Muscle layer of colon (tissue), 2 donors: Measurements from ENCODE around the gene ZNF839.

Source experiments
- H3K27ac ChIP-seq: one replicate; pipeline ENCODE4 v1.7.0; 2013; ENCODE audit warnings: low read depth, mild to moderate bottlenecking, low read length, moderate library complexity
- H3K27me3 ChIP-seq, 2 donors: one replicate each; pipeline ENCODE4 v1.7.0; 2013; ENCODE audit warnings: low read length in 2 of 2, mild to moderate bottlenecking in 2 of 2; ENCODE audit not compliant: insufficient read depth in 2 of 2, control insufficient read depth in 1 of 2
- H3K36me3 ChIP-seq: one replicate; pipeline ENCODE4 v1.7.0; 2013; ENCODE audit warnings: mild to moderate bottlenecking, low read length; ENCODE audit not compliant: insufficient read depth
- H3K4me1 ChIP-seq: one replicate; pipeline ENCODE4 v1.7.0; 2013; ENCODE audit warnings: mild to moderate bottlenecking, low read length; ENCODE audit not compliant: insufficient read depth
- H3K4me3 ChIP-seq, 2 donors: one replicate each; pipeline ENCODE4 v1.7.0; 2013; ENCODE audit warnings: low read length in 2 of 2, low read depth in 1 of 2, mild to moderate bottlenecking in 1 of 2, moderate library complexity in 1 of 2
- H3K9ac ChIP-seq: one replicate; pipeline ENCODE4 v1.7.0; 2013; ENCODE audit warnings: low read length
- H3K9me3 ChIP-seq: one replicate; pipeline ENCODE4 v1.7.0; 2013; ENCODE audit warnings: mild to moderate bottlenecking, low read length
- donor health status: abdominal sarcoma.
- donor health status: Adenocarcinoma of cecum.

The ZNF839 gene

GRCh38 chr14:102316338-102316742 lies 3.2 kb upstream of the ZNF839 start:
- Histone ChIP-seq H3K27me3 (no peaks in the 10 kb centered on the region), H3K4me3 (peak overlapping the region; percentile 7 to 80), H3K4me1 (peaks cover 18% of the 10 kb centered on the region), H3K9me3 (no peaks in the 10 kb centered on the region), H3K27ac (peak overlapping the region; percentile 74), H3K9ac (peak overlapping the region; percentile 19), H3K36me3 (no peaks in the 10 kb centered on the region)

DNA sequence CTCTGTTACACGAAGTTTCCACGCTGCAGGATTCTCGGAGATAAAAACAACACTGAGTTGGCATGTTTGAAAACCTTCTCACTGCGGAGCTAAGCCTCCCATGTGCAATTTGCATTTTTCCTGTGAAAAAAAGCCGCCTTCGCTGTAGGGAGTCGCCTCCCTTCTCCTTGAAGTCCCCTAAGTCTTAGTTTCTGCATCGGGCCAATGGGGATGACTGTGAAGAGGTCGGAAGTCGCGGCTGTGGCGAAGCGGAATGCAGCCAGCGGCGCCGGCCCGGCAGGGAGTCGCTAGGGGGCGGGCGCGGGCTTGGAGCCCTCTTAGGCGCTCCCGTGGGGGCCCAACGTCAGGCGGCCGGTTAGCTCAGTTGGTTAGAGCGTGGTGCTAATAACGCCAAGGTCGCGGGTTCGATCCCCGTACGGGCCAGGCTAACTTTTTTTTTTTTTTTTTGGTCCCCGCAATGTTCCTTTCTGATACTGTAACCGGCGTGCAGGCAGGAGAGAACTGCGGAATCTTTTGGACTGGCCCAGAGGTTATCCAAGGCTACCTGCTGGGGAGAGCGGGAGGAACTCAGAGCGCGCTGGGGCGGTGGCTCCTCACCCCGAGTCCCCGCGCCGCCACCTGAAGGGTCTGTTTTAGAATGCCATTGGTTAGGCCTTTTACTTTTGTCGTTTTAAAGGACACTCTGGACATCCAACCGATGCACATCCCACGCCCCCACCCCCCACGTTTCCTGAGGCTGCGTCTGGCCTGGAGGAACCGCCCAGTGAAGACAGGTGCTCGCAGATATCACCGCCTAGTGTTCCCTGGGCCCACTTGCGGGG lies 2.6 kb upstream of the ZNF839 start:
- peaks cover 18% of the 10 kb centered on the region for H3K4me1 ChIP-seq

DNA sequence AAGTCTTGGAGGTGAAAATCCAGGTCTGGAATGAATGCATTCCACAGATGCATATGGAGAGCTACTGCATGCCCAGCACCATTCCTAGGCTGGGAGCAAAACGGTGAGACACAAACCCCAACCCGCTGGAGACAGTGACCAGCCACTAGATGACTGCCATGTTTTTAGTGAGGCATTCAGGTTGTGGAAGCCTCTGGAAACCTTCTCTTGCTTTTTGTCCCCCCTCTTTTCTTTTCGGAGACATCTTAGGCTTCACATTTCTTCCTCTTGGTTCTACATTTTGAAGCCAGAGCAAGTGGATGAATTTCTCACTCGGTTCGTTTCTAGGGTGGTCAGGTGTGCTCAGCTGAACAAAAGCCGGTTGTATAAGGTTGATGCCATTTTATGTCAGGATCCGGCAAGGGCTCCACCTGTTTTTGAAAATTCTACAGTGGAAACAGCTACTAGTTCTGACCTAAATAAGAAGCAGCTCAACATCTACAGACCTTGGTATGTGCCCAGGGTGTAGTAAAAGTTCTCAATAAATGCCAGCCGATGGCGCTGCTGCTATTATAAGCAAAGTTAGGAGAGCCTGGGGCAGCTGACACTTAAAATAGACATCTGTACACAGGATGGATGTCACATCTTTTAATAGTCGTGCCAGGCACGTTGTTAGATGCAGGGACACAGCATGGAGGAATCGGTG lies 1.8 kb upstream of the ZNF839 start:
- no peaks in the 10 kb centered on the region for H3K36me3 ChIP-seq
- no peaks in the 10 kb centered on the region for H3K9me3 ChIP-seq
- peak overlapping the region; percentile 38 to 80 for H3K4me3 ChIP-seq
- no peaks in the 10 kb centered on the region for H3K27me3 ChIP-seq
- H3K9ac ChIP-seq: peak overlapping the region; percentile 3
- peaks cover 18% of the 10 kb centered on the region for H3K4me1 ChIP-seq
- peak overlapping the region; percentile 74 for H3K27ac ChIP-seq

More for the DNA sequence above, 2.6 kb upstream of the ZNF839 start:
- no peaks in the 10 kb centered on the region for H3K27me3 ChIP-seq
- H3K27ac ChIP-seq: peak overlapping the region; percentile 74
- no peaks in the 10 kb centered on the region for H3K9me3 ChIP-seq
- H3K36me3 ChIP-seq: no peaks in the 10 kb centered on the region
- H3K9ac ChIP-seq: peak overlapping the region; percentile 19
- H3K4me3 ChIP-seq: peak overlapping the region; percentile 38 to 80

GRCh38 chr14:102318781-102319276 lies 717 bp upstream of the ZNF839 start:
- Histone ChIP-seq H3K27me3 (no peaks in the 10 kb centered on the region), H3K9me3 (no peaks in the 10 kb centered on the region), H3K27ac (peak overlapping the region; percentile 87), H3K9ac (peak overlapping the region; percentile 94), H3K4me1 (peaks cover 13% of the 10 kb centered on the region), H3K36me3 (no peaks in the 10 kb centered on the region), H3K4me3 (peak overlapping the region; percentile 72 to 73)

DNA sequence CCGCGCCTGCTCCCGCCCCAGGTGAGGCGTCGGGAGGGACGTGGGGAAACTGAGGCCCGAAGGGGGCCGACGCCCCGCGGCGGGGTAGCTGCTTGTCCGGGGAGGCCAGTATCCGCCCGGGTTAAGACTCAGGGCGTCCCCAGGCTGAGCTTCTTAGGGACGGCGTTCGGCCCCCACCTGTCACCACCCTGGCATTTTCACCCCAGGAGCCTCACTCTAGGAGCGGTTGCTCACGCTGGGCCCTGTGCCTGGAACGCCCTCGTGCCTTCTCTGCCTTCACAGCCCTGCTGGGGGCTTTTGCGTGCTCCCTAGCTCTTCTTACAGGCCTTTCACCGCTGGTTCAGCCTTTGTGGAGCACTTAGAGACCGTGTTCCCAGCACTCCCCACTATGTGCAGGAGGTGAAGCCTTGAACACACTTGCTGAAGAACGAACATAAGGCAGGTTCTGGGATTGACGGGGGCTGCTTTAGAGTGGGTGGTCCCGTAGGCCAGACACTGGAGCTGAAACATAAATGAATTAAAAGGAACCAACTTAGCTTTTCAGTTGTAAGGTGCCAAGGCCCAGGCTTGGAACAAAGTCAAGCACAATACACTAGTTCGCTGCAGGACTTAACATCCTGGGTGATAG lies 601 bp downstream of the ZNF839 start:
- H3K9me3 ChIP-seq: no peaks in the 10 kb centered on the region
- peak overlapping the region; percentile 88 for H3K9ac ChIP-seq
- no peaks in the 10 kb centered on the region for H3K27me3 ChIP-seq
- H3K27ac ChIP-seq: peak overlapping the region; percentile 83
- peaks cover 13% of the 10 kb centered on the region for H3K4me1 ChIP-seq
- no peaks in the 10 kb centered on the region for H3K36me3 ChIP-seq
- peak overlapping the region; percentile 72 to 80 for H3K4me3 ChIP-seq

- H3K27ac ChIP-seq: peak overlapping the region; percentile 83
- H3K9ac ChIP-seq: peak overlapping the region; percentile 88
Measured at GRCh38 chr14:102320671-102321455, 1.3 kb downstream of the ZNF839 start.

GRCh38 chr14:102321456-102322422 lies 2.2 kb downstream of the ZNF839 start:
- Histone ChIP-seq H3K36me3 (no peaks in the 10 kb centered on the region), H3K9ac (no peak overlapping the region), H3K27me3 (no peaks in the 10 kb centered on the region), H3K4me3 (no peak overlapping the region), H3K4me1 (peaks cover 4% of the 10 kb centered on the region), H3K9me3 (no peaks in the 10 kb centered on the region), H3K27ac (no peak overlapping the region)

More at GRCh38 chr14:102320671-102321455, 1.3 kb downstream of the ZNF839 start:
- no peaks in the 10 kb centered on the region for H3K27me3 ChIP-seq
- peaks cover 12% of the 10 kb centered on the region for H3K4me1 ChIP-seq
- no peaks in the 10 kb centered on the region for H3K9me3 ChIP-seq
- no peaks in the 10 kb centered on the region for H3K36me3 ChIP-seq
- H3K4me3 ChIP-seq: peak overlapping the region in 1 of 2 donors; percentile 80

GRCh38 chr14:102323102-102323501 lies 3.6 kb downstream of the ZNF839 start:
- Histone ChIP-seq H3K4me3 (no peak overlapping the region), H3K9ac (no peak overlapping the region), H3K9me3 (no peaks in the 10 kb centered on the region), H3K27ac (no peak overlapping the region), H3K4me1 (no peaks in the 10 kb centered on the region), H3K27me3 (no peaks in the 10 kb centered on the region), H3K36me3 (no peaks in the 10 kb centered on the region)

- H3K9ac ChIP-seq: no peak overlapping the region
- H3K4me1 ChIP-seq: no peaks in the 10 kb centered on the region
Measured at GRCh38 chr14:102325791-102326345, 6.3 kb downstream of the ZNF839 start.

GRCh38 chr14:102326583-102326982 lies 7.0 kb downstream of the ZNF839 start:
- Histone ChIP-seq H3K9ac (no peak overlapping the region), H3K36me3 (peaks cover 1% of the 10 kb centered on the region), H3K4me1 (no peaks in the 10 kb centered on the region), H3K27me3 (no peaks in the 10 kb centered on the region), H3K4me3 (no peak overlapping the region), H3K9me3 (no peaks in the 10 kb centered on the region), H3K27ac (no peak overlapping the region)

More at GRCh38 chr14:102325791-102326345, 6.3 kb downstream of the ZNF839 start:
- no peaks in the 10 kb centered on the region for H3K9me3 ChIP-seq
- H3K4me3 ChIP-seq: no peak overlapping the region
- H3K36me3 ChIP-seq: no peaks in the 10 kb centered on the region
- H3K27ac ChIP-seq: no peak overlapping the region
- no peaks in the 10 kb centered on the region for H3K27me3 ChIP-seq
